ENCODE results near the gene FBXW11. TPM values are rescaled to one million over a fixed set of nuclear protein-coding genes. Genes with fewer than 3 reads are reported as not detected.

Gene FBXW11
- total RNA-seq, 1 experiment from 2014 or later = 34.9 TPM

DNA sequence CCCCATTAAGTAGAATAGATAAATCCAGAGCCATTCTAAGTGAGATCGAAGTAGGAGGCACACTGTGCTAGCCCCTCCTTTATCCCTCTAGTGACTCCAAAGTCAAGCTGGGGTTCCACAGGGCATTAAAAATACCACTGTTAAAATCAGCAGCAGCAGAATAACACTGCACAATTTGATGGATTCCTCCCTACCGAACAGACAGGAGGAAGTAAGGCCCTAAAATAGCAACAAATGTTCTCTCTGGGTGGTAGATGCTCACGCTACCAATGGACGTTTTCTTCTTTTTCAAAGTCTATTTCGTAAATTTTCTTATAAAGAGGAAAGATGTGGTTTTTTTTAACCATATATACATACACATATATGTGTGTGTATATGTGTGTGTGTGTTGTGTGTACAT is 54.4 kb downstream of the FBXW11 start:
- intact Hi-C loops (cut with micrococcal nuclease; ENCODE audit: unreplicated experiment) = no loop called here
- Histone ChIP-seq H3K36me3 (ENCODE audit: insufficient read depth, low read length, poor library complexity, severe bottlenecking) (no peaks in the 10 kb centered on the region), H3K4me1 (ENCODE audit: insufficient read depth, low read length, poor library complexity, severe bottlenecking) (peaks cover 10% of the 10 kb centered on the region), H3K27me3 (replicated peaks; ENCODE audit: insufficient read depth, low read depth, low read length, poor library complexity) (no peaks in the 10 kb centered on the region), H3K9me3 (ENCODE audit: low read depth, low read length, poor library complexity, severe bottlenecking) (no peaks in the 10 kb centered on the region), H3K4me3 (ENCODE audit: low read depth, low read length, poor library complexity, severe bottlenecking) (no peak overlapping the region), H3K27ac (ENCODE audit: low read depth, low read length, poor library complexity, severe bottlenecking) (no peak overlapping the region)
- ChIA-PET POLR2A (ENCODE audit: low non-redundant PET) (no interaction called here), CTCF (interaction anchor here (0.7 kb wide), 1 partner anchor 9 kb away, joined by 3 read pairs; no protein-coding TSS in a partner anchor)
- DNase-seq (ENCODE audit: low spot score) = no peak
- no peak for TF ChIP-seq EZH2 (IDR thresholded peaks at IDR 0.05; ENCODE audit: borderline replicate concordance, low read depth, low read length, poor library complexity, severe bottlenecking)
- TF ChIP-seq, protein P1, sequence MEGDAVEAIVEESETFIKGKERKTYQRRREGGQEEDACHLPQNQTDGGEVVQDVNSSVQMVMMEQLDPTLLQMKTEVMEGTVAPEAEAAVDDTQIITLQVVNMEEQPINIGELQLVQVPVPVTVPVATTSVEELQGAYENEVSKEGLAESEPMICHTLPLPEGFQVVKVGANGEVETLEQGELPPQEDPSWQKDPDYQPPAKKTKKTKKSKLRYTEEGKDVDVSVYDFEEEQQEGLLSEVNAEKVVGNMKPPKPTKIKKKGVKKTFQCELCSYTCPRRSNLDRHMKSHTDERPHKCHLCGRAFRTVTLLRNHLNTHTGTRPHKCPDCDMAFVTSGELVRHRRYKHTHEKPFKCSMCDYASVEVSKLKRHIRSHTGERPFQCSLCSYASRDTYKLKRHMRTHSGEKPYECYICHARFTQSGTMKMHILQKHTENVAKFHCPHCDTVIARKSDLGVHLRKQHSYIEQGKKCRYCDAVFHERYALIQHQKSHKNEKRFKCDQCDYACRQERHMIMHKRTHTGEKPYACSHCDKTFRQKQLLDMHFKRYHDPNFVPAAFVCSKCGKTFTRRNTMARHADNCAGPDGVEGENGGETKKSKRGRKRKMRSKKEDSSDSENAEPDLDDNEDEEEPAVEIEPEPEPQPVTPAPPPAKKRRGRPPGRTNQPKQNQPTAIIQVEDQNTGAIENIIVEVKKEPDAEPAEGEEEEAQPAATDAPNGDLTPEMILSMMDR (conservative IDR thresholded peaks at IDR 0.05; ENCODE audit: low read depth, low read length) = no peak
- BruUV-seq (replicated peaks) = no TSS peak

DNA sequence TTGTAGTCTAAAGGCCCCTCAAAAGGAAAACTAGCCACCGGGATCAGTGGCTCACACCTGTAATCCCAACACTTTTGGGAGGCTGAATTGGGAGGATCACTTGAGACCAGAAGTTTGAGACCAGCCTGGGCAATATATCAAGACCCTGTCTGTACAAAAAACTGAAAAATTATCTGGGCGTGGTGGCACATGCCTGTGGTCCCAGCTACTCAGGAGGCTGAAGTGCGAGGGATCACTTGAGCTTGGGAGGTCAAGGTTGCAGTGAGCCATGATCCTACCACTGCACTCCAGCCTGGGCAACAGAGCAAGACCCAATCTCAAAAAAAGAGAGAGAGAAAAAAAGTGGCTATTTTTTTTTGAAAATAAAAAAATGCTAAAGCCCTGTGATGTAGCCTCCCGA is 55.2 kb downstream of the FBXW11 start:
- Histone ChIP-seq H3K4me1 (ENCODE audit: insufficient read depth, low read length, poor library complexity, severe bottlenecking) (peaks cover 10% of the 10 kb centered on the region), H3K9me3 (ENCODE audit: low read depth, low read length, poor library complexity, severe bottlenecking) (no peaks in the 10 kb centered on the region), H3K36me3 (ENCODE audit: insufficient read depth, low read length, poor library complexity, severe bottlenecking) (no peaks in the 10 kb centered on the region), H3K4me3 (ENCODE audit: low read depth, low read length, poor library complexity, severe bottlenecking) (no peak overlapping the region), H3K27me3 (replicated peaks; ENCODE audit: insufficient read depth, low read depth, low read length, poor library complexity) (no peaks in the 10 kb centered on the region), H3K27ac (ENCODE audit: low read depth, low read length, poor library complexity, severe bottlenecking) (no peak overlapping the region)
- BruUV-seq (replicated peaks) = no TSS peak
- no peak for DNase-seq (ENCODE audit: low spot score)
- ChIA-PET POLR2A (ENCODE audit: low non-redundant PET) (no interaction called here), CTCF (interaction anchor here (0.7 kb wide), 1 partner anchor 9 kb away, joined by 3 read pairs; no protein-coding TSS in a partner anchor)
- no peak for TF ChIP-seq EZH2 (IDR thresholded peaks at IDR 0.05; ENCODE audit: borderline replicate concordance, low read depth, low read length, poor library complexity, severe bottlenecking)
- TF ChIP-seq, protein P1 (conservative IDR thresholded peaks at IDR 0.05; ENCODE audit: low read depth, low read length) = no peak
- intact Hi-C loops (cut with micrococcal nuclease; ENCODE audit: unreplicated experiment) = no loop called here

DNA sequence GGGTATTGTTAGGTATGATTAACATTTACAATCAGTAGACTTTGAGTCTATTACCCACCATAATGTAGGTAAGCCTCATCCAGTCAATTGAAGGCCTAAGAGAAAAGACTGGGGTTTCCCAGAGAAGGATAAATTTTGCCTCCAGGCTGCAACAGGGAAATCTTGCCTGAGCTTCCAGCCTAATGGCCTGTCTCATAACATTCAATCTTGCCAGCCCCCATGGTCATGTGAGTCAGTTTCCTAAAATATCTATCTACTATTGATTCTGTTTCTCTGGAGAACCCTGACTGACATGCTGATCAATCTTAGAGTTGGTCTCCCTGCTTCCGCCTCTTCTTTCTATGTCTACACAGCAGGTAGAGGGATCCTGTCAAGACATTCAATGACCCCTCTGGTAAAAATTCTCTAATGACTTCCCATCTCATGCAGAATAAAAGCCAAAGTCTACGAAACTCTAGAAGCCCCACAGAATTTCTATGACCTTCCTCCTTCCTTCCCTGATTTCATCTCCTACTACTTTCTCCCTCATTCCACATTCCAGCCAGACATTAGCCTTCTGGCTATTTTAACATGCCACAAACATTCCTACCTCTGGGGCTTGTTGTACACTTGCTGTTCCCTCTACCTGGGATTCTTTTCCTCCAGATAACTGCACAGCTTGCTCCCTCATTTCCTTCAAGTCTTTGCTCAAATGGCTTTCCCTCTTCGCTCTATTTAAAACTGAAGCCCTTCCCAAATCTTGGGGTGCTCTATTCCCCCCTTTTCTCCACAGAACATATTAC is 60.2 kb downstream of the FBXW11 start:
- ChIA-PET CTCF (no interaction called here), POLR2A (ENCODE audit: low non-redundant PET) (no interaction called here)
- H3K27ac ChIP-seq (ENCODE audit: low read depth, low read length, poor library complexity, severe bottlenecking) = no peak overlapping the region
- no peaks in the 10 kb centered on the region for H3K9me3 ChIP-seq (ENCODE audit: low read depth, low read length, poor library complexity, severe bottlenecking)
- BruUV-seq (replicated peaks) = no TSS peak
- no peak for DNase-seq (ENCODE audit: low spot score)
- H3K4me3 ChIP-seq (ENCODE audit: low read depth, low read length, poor library complexity, severe bottlenecking) = no peak overlapping the region
- TF ChIP-seq, protein P1 (conservative IDR thresholded peaks at IDR 0.05; ENCODE audit: low read depth, low read length) = no peak
- TF ChIP-seq EZH2 (IDR thresholded peaks at IDR 0.05; ENCODE audit: borderline replicate concordance, low read depth, low read length, poor library complexity, severe bottlenecking) = no peak
- H3K27me3 ChIP-seq (replicated peaks; ENCODE audit: insufficient read depth, low read depth, low read length, poor library complexity) = no peaks in the 10 kb centered on the region
- no peaks in the 10 kb centered on the region for H3K36me3 ChIP-seq (ENCODE audit: insufficient read depth, low read length, poor library complexity, severe bottlenecking)
- H3K4me1 ChIP-seq (ENCODE audit: insufficient read depth, low read length, poor library complexity, severe bottlenecking) = peaks cover 3% of the 10 kb centered on the region
- intact Hi-C loops (cut with micrococcal nuclease; ENCODE audit: unreplicated experiment) = no loop called here
